H1 (cell line): Measurements from ENCODE around the gene IFT25.

Source experiments
- CTCF ChIP-seq, 3 experiments: IDR thresholded peaks; 1 replicate in 2 of 3; 2 replicates in 1 of 3; pipeline versions ENCODE4 v1.5.1 to v1.6.1; 2011; ENCODE audit warnings: low read length in 3 of 3, mild to moderate bottlenecking in 3 of 3, inconsistent platforms in 2 of 3, low read depth in 1 of 3, moderate library complexity in 1 of 3; ENCODE audit not compliant: insufficient read depth in 1 of 3; ENCODE audit errors: control extremely low read depth in 1 of 3
- EP300 ChIP-seq, 2 experiments: IDR thresholded peaks; 1 replicate in 1 of 2; 2 replicates in 1 of 2; pipeline ENCODE4 v1.6.1; 2011 to 2012; ENCODE audit warnings: low read depth in 2 of 2, low read length in 2 of 2, mild to moderate bottlenecking in 2 of 2, borderline replicate concordance in 1 of 2, inconsistent platforms in 1 of 2, moderate library complexity in 1 of 2
- POLR2A ChIP-seq, 2 experiments: IDR thresholded peaks; 1 replicate in 1 of 2; 2 replicates in 1 of 2; pipeline ENCODE4 v1.6.1; 2011; ENCODE audit warnings: low read depth in 2 of 2, low read length in 2 of 2, mild to moderate bottlenecking in 2 of 2; ENCODE audit errors: control extremely low read depth in 1 of 2
- RFX5 ChIP-seq: IDR thresholded peaks from 2 replicates; pipeline ENCODE4 v1.6.1; 2011; ENCODE audit warnings: low read depth, low read length, improper control_type of control experiment, borderline replicate concordance
- RXRA ChIP-seq: IDR thresholded peaks from 2 replicates; pipeline ENCODE4 v1.6.1; 2011; ENCODE audit warnings: low read depth, mild to moderate bottlenecking, low read length, moderate library complexity; ENCODE audit not compliant: insufficient read depth
- SIN3A ChIP-seq, 2 experiments: IDR thresholded peaks in 1 of 2; conservative IDR thresholded peaks in 1 of 2; 2 replicates each; pipeline ENCODE4 v1.6.1; 2011 to 2012; ENCODE audit warnings: low read length in 2 of 2, improper control_type of control experiment in 1 of 2, low read depth in 1 of 2, mild to moderate bottlenecking in 1 of 2
- SP2 ChIP-seq: IDR thresholded peaks from 2 replicates; pipeline ENCODE4 v1.6.1; 2012; ENCODE audit warnings: mild to moderate bottlenecking, low read length, inconsistent platforms
- SUZ12 ChIP-seq: fragments of 200-600 bp; sonication (generic); IDR thresholded peaks from 2 replicates; pipeline ENCODE4 v1.6.1; 2012; ENCODE audit warnings: mild to moderate bottlenecking, inconsistent platforms, low read length, moderate library complexity, mixed read lengths
- TF ChIP-seq, protein P1 (sequence below): IDR thresholded peaks from 2 replicates; pipeline ENCODE4 v1.6.1; 2012; ENCODE audit warnings: inconsistent platforms

GRCh38 chr1:53893999-53894636 lies 51.4 kb downstream of the IFT25 start, which contains the start of gene DIO1:
- TF ChIP-seq RFX5 (no peak), EP300 (IDR thresholded peaks at IDR 0.05; ENCODE audit: borderline replicate concordance in 1 of 2, low read depth in 2 of 2, low read length in 2 of 2) (no peak), CTCF (IDR thresholded peaks at IDR 0.05; ENCODE audit: control extremely low read depth in 1 of 3, insufficient read depth in 1 of 3, low read depth in 1 of 3, low read length in 3 of 3) (no peak), SIN3A (conservative IDR thresholded peaks at IDR 0.05 in 1 of 2, IDR thresholded peaks at IDR 0.05 in 1 of 2; ENCODE audit: low read depth in 1 of 2, low read length in 2 of 2) (no peak), SUZ12 (no peak), RXRA (no peak), SP2 (no peak), POLR2A (IDR thresholded peaks at IDR 0.05; ENCODE audit: control extremely low read depth in 1 of 2, low read depth in 2 of 2, low read length in 2 of 2) (no peak)
- TF ChIP-seq, protein P1, sequence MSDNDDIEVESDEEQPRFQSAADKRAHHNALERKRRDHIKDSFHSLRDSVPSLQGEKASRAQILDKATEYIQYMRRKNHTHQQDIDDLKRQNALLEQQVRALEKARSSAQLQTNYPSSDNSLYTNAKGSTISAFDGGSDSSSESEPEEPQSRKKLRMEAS: no peak
